GM18498 (cell line): ENCODE data around the gene SFTPA2.
A peak's percentile ranks its signal among the peaks of the same experiment; 100 is the strongest.
"Not testable (repeated sequence)": the region's sequence is repeated elsewhere in the genome, so short reads cannot be mapped to it uniquely, and the experiment has no call there.

Experiments
- ATAC-seq: cut with Tn5 transposase; IDR thresholded peaks from one replicate; pipeline ENCODE4 v1.9.1; 2021; ENCODE audit warnings: mild to moderate bottlenecking, moderate library complexity; ENCODE audit not compliant: unreplicated experiment

Gene SFTPA2

DNA sequence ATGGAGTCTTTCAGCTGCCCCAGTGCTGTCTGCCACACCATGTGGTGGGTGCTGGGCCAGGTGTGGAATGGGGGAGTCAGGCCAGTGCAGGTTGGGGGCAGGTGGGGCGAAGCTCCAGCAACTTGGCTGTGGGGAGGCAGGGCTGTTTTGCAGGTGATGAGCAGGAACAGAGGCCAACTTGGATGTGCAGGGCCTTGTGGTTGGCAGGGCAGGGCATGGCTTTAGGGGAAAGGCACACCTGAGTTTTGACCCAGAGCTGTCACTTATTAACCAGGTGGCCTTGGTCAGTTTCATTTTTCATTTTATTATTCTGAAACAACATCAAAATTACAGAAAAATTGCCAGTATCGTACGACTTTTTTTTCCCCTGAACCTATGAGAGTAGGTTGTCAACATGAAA, 1.1 kb upstream of the SFTPA2 start:
- no peak for ATAC-seq

DNA sequence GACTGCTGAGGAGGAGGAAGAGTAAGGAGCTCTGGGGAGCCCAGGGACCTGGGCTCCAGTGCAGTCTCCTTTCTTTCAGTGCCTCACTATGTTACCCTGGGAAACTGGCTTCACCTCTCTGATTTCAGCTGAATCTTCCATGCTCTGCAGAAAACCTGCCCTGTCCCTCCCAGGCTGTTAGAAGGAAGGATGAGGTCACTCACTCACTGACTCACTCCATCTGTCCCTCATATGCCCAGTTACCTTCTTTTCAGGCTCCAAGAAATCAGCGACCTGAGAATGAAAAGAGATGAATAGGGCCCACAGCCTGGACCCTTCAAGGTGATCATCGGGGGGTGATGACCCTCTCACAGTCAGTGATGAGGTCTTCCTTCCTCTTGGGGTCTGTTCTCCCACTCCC, 481 bp downstream of the SFTPA2 start:
- ATAC-seq = no peak

DNA sequence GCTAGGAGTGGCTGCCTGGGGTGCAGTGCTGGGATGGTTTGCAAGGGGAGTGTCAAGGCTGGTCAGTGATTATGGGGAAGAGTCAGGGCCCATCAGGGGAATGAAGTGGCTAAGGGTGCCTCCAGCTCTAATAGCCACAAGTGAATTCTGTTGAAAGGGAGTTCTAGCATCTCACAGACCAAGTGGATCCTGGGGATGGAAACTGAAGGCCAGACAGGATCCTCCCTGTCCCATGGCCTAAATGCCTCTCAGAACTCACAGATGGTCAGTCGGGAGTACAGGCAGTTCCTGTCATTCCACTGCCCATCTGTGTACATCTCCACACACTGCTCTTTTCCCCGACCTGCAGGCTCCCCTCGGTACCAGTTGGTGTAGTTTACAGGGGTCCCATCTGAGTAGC, 3.2 kb downstream of the SFTPA2 start:
- ATAC-seq = not testable (repeated sequence)

DNA sequence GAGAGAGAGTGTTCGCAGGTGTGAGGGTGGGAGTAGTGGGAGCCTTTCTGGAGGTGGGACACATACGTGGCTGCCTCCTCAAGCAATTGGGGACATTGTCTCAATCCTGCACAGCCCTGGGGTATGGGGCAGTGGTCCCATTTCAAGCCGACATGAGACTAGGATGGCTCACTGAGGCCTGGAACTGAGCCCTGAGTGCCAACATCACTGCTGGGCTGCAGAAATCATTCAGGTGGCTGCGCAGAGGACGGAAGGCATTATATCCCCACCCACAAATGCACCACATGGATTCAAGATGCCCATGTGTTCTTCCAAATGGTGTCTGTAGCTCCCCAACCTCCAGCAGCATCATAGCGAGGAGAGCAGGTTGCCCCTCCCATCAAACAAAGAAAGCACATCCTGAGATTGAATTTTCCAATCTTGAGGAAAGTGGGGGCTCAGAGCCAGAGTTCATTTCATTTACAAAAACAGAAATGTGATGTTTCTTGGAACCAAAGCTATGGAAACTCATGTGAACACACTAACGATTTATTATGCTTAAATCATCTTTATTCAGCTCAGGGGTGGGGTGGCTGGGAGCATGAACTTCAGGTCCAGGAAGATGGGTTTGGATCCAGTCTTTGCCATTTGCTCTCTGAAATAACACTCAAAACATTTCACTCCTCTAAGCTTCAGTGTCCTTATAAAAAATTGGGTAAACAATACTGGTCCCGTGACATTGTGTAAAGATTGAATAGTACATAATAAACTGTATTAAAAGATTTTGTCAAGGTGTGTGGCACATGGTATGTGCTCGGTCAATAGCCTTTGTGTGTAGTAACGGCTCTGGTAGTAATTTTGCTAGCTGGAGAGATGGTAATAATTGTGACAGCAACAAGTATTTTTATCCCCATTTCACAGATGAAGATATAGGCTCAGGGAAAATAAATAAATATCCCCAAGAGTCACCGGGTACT, 4.6 kb downstream of the SFTPA2 start:
- ATAC-seq = no peak

DNA sequence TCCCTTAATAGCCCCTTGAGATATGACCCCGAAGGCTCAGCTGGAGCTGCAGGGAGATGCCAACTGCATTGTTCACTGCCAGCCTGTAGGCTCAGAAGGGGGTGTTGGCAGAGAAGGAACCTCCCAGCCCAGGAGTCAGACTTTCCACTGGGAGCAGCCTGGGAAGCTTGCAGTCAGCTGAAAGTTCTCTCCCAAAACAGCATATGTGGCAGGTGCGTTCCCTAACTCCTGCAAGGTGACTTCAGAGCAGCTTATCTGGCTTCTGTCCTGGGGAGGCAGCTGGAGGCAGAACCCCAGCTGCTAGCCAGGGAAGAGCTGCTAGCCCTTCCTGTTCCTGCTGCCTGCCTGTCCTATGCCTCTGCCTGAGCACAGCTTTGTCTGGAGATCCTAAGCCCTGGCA, 8.1 kb downstream of the SFTPA2 start:
- no peak for ATAC-seq

DNA sequence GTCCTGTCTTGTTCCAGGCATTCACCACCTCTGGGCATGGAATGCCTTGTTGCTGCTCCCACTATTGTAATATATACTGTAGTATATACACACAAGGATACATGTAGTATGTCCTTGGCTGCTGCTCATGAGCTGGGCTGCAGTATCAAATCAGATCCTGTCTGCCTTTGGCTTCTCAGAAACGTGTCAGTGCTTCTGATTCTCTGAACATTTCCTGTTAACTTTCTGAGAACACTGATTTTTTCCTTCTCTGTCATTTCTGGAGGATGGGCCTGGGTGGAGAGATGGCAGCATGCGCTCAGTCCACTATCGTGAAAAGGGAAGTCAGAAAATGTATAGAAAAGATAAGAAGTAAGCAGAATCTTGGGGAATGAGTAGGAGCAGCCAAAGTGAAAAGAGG, 12.2 kb downstream of the SFTPA2 start:
- ATAC-seq = no peak

DNA sequence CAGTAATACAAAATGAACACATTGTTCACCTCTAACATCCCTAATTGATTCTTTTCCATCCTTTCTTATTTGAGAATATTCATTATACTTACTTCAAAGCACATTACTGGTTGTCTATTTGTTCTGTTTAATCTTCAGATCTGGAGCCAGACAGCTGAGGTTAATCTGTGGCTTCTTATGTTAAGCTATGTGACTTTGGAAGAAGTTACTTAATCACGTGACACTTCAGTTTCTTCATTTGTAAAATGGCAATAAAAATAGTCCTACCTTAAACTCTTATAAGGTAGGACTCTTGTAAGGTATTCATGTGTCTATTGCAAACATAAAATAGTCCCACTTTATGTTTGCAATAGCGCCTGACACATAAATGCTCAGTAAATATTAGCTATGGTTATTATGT, 13.1 kb downstream of the SFTPA2 start:
- not testable (repeated sequence) for ATAC-seq

DNA sequence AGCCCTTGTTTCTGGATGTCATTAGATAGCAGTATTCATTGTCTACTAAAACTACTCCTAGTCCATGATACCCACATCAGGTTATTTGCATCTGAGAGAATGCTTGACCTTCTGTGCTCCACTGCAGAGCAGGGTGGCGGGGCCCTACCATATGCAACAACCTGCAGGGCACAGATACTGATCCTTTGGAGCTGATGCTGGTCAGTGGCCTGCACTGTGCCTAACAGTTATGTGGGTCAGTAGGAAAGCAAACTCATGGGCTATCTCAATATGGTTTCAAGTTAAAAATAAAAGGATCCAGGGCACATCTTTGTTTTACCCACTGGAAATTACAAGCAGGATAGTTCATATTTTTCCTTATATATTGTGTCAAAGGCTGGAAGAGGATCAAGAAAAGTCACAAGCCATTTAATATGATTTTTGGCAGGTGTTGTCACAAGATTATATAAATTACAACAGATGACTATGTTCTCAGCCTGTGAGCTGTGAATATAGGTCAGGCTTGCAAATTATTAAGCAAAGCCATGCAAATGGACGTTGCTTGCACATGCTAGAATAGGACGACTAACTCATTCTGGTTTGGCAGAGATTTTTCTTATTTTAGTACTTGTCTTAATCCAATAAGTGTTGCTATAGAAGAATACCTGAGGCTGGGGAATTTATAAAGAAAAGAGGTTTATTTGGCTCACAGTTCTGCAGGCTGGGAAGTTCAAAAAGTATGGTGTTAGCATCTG, 15.1 kb downstream of the SFTPA2 start:
- ATAC-seq = not testable (repeated sequence)

DNA sequence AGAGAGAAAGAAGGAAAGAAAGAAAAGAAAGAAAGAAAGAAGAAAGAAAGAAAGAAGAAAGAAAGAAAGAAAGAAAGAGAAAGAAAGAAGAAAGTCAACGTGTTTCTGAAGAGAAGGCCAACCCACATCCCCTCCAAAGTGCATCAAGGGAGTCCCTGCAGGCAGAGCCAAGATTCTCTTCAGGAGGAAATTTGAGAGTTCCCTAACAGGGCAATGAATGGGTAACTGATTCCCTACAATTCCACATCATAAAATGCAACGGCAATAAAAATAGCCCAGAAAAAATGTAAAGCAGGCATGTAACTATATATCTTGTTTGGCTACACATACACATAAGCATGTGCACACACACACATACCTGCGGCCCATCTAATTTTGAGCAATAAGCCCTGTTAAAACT, 15.8 kb downstream of the SFTPA2 start:
- not testable (repeated sequence) for ATAC-seq

DNA sequence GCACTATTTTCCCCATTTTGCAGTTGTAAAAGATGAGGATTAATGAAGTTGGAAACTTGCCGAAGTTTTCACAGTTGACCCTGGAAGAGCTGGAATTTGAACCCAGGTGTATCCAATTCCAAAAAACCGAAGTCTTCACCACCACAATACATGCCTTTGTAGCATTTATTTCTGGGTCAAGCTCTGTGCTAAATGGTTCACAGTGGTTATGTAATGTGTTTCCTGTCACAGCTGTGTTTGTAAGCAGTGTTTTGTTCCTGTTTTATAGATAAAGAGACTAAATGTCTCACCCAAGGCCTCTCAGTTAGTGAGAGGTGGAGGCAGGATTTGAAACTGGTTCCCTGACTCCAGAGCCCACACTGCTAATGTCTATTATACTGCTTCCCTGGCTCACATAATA, 17.6 kb downstream of the SFTPA2 start:
- ATAC-seq = no peak

DNA sequence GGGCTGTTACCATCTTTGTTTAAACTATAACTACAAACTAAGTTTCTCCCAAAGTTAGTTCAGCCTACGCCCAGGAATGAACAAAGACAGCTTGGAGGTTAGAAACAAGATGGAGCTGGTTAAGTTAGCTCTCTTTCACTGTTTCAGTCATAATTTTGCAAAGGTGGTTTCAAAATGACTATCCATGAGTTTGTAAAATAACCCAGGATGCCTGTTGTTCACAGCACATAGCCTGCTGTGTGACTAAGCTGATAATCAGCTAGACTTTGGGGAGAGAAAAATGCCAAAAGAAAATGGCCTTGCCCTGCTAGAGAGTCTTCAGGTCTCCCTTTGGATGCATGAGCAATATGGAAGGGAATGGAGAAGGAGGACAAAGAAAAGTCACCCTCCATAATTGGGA, 19.3 kb downstream of the SFTPA2 start:
- peak; percentile 85 for ATAC-seq

DNA sequence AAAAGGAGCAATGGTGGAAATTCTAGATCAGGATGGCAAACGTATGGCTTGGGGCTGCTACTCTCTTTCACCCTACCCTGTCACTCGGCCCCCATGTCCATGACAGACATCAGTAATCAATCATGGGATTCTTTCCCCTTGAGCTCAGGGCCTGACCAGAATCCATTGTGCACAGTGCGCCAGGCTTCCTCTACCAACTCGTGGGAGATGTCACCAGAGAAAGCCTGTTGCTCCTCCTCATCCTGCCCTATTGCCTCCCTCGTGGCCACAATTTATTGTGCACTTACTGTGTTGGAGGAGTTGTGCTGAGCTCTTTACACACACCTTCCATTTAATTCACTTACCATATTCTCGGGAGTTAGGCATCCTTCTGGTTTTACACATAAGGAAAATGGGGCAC, 21.9 kb downstream of the SFTPA2 start:
- ATAC-seq = not testable (repeated sequence)

DNA sequence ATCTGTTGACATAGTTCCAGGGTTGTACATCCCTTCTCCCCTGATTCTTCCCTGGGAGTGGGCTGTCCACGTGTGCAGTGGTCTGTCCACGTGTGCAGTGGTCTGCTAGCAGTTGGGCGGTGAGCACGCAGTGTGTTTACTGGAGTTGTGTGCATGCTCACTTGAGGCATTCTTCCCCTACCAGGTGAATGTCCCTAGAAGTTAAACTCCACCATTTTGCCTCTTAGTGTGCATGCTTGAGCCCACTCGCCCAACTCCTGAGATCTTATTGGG, 26.4 kb downstream of the SFTPA2 start:
- ATAC-seq = not testable (repeated sequence)

DNA sequence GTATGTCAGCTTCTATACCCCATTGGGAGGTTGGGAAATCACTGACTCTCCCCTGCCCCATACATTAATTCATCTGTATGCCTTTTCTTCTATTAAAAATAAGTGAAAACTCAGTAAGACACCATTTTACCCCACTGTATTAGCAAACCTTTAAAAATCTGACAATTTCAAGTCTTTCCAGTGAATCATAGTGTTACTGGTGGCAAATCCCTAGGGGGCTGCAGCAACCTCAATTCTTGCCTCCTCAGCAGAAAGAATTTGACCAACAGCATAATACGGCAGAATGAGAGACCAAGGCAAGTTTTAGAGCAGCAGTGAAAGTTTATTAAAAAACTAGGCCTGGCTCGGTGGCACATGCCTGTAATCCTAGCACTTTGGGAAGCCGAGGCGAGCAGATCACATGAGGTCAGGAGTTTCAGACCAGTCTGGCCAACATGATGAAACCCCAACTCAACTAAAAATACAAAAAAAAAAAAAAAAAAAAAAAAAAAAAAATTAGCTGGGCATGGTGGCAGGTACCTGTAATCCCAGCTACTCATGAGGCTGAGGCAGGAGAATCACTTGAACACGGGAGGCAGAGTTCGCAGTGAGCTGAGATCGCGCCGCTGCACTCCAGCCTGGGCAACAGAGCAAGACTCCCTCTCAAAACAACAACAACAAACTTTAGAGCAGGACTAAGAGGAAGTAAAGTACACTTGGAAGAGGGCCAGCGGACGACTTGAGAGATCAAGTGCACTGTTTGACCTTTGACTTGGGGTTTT, 26.9 kb downstream of the SFTPA2 start:
- ATAC-seq = not testable (repeated sequence)

DNA sequence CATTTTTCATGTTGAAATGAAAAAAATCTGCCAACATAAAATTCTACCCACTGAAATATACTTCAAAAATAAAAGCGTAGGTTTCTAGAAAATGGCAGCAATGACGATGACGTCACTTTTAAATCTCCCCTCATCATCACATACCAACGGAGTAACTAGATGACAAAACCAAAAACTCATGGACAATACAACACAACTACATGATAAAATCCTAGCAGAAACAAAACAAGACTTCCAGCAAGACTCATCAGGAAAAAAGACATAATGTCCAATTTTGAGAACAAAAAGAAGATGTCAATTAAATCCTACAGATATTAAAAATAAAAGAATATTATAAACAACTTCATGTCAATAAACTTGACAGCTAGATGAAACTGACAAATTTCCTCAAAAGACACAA, 31.9 kb downstream of the SFTPA2 start:
- ATAC-seq = not testable (repeated sequence)

DNA sequence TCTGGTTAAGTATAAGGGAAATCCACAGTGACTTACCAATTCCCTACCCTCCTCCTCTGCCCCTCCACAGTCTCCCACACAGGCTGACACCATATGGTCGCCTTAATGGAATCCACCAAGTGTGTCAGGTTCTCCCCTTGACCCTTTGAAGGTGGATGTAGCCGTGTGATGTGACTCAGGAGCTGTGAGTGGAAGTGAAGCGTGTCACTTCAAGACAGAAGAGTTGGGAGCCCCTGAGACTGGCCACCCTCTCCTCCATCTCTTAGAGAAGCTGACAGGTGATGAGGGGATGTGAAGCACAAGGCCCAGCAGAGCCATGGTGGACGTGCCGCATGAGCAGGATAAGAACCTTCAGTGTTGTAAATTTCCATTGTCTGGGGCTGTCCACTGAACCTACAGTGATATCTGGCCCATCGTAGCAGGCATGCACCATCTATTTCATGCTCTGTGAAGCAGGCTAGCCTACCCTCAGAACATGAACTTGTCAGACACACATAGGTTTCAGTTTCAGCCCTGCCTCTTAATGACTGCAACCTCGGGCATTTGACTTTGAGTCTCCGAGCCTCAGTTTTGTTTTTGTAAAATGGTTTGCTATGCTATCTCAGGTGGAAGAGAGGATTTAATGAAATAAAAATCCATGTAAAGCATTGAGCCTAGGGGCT, 35.0 kb downstream of the SFTPA2 start:
- peak; percentile 89 for ATAC-seq

DNA sequence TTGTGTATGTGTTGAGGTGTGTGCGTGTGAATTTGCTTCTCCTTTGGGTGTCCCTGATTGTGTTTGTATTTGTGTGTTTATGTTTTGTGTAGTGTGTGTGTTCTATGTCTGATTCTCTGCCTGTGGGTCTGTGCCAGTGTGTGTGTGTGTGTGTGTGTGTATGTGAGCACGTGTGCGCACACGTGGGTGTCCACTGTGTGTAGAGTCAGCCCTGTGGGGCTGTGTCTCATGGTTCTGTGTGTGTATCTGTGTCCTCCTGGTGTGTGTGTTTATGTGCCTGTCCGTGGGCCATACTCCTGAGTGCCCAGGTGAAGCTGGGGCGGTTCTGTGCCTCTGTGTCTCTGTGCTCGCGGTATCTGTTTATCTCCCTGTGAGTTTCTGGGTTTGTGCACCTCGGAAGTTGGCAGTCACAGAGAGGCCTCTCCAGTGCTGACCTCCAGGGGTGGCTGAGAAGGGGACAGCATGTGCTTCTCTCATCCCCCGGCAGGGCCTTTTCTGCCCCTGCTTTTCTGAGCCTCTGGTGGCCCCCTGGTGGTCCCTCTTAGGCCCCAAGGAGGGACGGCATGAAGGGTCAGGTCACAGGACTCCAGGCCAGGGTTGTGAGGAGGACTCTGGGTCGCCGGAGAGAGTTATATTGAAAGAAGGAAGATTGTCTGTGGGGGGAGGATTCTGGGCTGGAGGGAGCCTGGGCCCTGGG, 36.9 kb downstream of the SFTPA2 start:
- ATAC-seq = not testable (repeated sequence)

DNA sequence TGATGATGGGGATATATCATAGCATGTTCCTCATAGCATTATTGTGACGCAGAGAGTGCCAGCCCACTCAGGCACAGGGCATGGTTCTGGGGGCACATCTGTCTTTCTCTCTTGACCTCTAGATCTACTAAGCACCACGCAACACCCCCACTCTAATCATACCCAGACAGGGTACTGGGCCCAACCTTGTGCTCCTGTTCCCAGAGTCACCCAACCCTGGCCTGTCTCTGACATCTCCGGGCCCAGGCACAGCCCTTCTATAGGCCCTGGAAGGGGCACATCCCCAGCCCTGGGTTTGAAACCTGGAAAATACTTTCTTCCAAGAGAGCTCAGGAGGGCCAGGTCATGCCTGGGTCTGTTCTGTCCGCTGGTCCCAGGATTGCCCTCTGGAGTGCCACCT, 37.7 kb downstream of the SFTPA2 start:
- not testable (repeated sequence) for ATAC-seq

DNA sequence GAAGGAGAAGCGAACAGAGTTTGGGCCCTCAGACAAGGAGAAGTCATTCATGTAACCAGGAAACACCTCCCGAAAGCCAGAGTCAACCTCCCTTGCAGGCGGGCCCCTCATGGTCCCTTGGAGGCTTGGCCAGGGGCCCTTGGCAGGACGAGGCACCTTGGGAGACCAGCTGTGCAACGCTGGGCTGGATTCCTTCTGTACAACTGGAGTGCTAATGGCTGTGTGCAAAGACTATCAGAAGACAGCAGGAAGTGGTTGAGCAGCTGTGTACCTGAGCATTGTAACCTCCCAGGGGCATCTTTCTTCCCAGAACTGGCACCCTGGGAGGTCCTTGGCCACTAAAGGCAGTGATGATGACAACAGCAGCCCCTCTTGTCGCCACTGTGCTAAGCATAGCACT, 38.5 kb downstream of the SFTPA2 start:
- ATAC-seq = not testable (repeated sequence)

DNA sequence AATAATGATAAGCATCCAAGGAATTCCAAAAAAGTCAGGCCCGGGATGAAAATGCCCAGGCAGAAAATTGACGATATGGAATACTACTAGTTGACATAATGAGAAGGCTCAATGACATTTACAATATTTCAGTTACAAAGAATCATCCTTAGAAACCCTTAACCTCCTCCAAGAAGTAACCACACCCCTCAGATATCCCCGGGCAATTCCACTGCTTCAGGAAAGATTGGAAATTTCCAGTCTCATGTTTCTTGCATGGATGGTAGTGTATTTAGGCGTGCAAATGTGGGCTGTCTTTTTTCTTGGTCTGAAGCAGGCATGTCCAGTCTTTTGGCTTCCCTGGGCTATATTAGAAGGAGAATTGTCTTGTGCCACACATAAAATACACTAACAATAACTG, 42.6 kb downstream of the SFTPA2 start:
- not testable (repeated sequence) for ATAC-seq
